Subcutaneous adipose tissue (tissue), 4 donors: Measurements from ENCODE around the gene NCAPD3. TPM values are rescaled to one million over a fixed set of nuclear protein-coding genes. Genes with fewer than 3 reads are reported as not detected.

ENCODE experiments used
- total RNA-seq, 4 donors: library from RNA; depleted of rRNA; stranded (reverse); fragments of >200 nt; gene quantifications; one replicate each; pipeline ENCODE4 v1.1.0, GENCODE V29; 2016
- TF ChIP-seq, protein P1 (sequence below): fragments of 450-650 bp; IDR thresholded peaks from one replicate; pipeline ENCODE4 v1.5.1; 2016; ENCODE audit warnings: low read depth, mild to moderate bottlenecking, control low read depth, antibody characterized with exemption, moderate library complexity

The NCAPD3 gene
- total RNA-seq, 4 donors from 2014 or later, result 10.5 to 18.7 (median 13.8) TPM

DNA sequence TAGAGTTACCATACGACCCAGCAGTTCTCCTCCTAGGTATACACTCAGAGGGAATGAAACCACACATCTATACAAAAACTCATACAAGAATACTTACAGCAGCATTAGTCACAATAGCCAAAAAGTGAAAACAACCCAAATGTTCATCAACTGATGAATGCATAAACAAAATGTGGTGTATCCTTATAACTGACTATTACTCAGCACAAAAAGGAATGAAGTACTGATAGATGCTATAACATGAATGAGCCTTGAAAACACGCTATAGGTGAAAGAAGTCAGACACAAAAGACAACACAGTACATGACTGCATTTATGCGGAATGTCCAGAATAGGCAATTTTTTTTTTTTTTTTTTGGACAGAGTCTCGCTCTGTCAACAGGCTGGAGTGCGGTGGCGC is 23.1 kb downstream of the NCAPD3 start:
- TF ChIP-seq, protein P1, sequence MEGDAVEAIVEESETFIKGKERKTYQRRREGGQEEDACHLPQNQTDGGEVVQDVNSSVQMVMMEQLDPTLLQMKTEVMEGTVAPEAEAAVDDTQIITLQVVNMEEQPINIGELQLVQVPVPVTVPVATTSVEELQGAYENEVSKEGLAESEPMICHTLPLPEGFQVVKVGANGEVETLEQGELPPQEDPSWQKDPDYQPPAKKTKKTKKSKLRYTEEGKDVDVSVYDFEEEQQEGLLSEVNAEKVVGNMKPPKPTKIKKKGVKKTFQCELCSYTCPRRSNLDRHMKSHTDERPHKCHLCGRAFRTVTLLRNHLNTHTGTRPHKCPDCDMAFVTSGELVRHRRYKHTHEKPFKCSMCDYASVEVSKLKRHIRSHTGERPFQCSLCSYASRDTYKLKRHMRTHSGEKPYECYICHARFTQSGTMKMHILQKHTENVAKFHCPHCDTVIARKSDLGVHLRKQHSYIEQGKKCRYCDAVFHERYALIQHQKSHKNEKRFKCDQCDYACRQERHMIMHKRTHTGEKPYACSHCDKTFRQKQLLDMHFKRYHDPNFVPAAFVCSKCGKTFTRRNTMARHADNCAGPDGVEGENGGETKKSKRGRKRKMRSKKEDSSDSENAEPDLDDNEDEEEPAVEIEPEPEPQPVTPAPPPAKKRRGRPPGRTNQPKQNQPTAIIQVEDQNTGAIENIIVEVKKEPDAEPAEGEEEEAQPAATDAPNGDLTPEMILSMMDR, result no peak

DNA sequence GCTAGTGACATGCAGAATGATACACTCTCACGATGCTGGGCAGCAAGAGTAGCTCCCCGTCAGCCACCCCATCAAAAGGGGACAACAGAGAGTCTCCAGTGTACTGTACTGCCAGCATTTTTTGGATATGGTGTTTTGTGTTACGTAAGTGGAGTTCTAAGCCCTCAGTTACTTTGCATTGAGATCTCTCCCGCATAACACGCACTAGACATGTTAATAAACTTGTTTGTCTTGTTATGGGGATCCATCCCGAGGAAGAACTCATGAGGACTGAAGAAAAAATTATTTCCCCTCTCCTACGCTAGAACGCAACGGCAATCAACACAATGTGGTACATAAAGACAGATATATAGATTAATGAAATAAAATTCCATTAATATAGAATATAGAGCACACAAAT is 24.2 kb downstream of the NCAPD3 start:
- TF ChIP-seq, protein P1, result no peak

DNA sequence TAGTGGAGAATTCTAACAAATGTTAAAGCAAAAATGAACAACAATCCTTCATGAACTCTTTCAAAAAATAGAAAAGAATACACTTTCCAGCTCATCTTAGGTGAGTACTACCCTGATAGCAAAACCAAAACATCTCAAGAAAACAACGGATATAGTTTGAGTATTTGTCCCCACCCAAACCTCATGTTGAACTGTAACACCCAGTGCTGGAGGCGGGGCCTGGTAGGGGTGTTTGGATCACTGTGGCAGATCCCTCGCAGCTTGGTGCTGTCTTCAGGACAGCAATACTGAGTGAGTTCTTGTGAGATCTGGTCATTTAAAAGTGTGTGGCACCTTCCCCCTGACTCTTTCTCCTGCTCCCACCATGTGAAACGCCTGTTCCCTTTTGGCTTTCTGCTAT is 27.0 kb downstream of the NCAPD3 start:
- TF ChIP-seq, protein P1, result no peak

DNA sequence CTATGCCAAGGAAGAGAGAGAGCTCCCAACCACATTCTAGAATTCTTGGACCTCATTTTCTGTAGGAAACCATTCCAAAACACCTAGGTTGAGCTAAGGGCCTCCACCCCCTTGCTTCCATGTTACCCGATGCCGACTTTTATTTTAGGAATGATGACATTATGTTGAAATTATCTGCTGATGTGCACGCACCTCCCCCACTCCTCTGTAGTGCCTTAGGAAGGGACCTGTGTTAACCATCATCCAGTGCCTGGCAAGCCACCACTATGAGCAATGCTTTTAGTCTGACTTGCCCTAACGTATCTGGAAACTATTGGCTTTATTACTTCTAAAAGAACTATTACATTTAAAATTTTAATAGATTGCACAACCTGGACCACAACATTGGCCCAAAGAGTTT is 42.1 kb downstream of the NCAPD3 start:
- TF ChIP-seq, protein P1, result no peak

DNA sequence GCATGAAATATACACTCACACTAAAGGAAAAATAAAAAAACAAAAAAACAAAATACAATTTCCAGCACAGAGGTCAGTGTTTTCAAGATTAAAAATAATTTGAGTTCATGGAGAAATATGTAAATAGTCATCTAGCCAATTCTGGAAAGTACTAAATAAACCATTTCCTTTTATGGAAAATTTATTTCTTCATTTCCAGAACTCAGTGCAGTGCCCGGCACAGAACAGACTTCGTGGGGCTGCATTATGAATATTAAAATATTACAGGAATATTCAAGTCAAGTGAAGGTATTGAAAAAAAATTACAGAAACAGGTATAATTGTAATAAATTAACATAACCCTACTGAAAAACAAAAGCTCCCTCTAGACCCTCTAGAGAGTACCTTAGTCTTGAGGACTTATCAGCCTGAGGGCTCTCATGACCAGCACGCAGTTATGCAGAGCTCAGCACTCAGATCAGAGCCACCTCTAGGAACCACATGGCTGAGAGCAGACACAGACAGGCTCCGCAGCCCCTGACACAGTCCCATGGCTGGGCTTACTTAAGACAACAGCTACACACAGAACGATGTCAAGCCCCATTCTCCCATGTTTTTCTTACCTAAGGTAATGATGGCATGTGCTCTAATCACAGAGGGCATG is 45.6 kb downstream of the NCAPD3 start:
- TF ChIP-seq, protein P1, result no peak

DNA sequence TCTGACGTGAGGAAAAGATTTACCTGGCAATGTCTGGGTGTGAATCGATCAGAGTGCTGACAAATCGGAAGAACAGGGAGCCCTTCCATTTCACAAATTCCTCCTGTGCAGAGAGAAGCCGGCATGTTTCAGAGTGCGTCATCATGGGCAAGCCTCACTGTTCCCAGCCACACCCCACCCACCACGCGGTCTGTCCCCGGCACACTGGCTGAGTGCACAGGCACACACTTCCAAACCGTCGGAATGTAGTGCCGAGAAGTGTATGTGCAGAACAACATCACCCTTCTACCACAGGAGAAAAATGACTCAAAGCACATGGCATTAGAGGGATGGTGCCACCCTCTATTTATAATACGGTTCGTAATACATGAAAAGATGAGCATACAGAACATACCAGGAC is 47.5 kb downstream of the NCAPD3 start:
- TF ChIP-seq, protein P1, result no peak

DNA sequence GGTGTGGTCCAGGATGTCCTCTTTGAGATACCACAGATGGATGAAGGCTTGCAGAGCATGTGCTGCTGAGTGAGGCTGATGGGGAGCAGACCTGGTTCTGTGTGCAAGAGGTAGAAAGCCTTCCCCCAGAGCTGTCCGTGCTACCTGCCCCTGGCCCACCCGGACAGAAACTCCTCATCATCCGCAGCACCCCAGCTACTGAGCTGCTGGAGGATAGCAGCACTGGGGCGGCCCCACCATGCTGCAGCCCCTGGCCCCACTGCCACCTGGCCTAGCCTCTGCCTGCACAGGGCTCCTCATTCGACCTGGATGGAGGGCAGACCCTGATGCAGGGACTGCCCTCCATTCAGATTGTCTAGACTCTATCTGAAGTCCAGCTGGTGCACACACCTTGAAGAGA is 50.5 kb downstream of the NCAPD3 start:
- TF ChIP-seq, protein P1, result no peak
